Activated effector memory CD4-positive, alpha-beta T cell treated with anti-CD3 and anti-CD28 coated beads, Interleukin-2, amount 50 U/mL, for 16 hours (primary cell): ENCODE results near the gene MSMP.

Experiments
- DNase-seq: peaks from one replicate; pipeline ENCODE4 v3.0.0-alpha.2; 2020

Gene MSMP

GRCh38 chr9:35717132-35717870 lies 36.8 kb downstream of the MSMP start:
- no peak for DNase-seq

GRCh38 chr9:35716230-35716629 lies 37.8 kb downstream of the MSMP start:
- DNase-seq: no peak

DNA sequence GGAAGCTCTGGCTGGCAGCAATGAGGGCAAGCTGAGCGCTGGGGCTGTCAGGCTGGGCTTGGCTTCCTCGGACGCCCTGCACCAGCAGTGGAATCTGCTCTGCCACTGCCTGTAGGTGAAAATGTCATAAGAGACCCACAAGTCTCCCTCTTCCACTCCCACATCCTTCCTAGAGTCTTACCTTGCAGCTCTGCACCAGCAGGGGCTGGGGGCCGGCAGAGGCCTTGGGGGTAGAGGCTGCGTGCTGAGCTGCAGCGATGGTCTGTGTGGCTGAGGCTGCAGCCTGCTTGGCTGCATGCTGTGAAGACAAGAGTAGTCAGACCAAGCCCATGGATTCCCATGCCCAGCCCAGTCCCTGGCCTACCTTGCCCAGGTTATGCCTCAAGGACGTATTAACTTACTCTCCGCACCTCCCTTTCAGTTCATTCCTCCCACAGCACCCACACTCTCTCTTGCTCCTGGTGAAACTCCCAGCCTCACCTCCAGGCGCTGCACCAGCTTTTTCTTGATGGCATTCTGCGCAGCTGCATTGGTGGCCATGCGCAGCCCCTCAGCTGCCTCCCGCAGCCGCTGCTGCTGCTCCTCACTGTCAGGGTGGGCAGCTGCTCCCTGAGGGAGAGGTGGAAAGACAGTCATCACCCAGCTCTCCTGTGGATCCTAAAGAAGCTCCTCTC lies 39.4 kb downstream of the MSMP start:
- DNase-seq: no peak

DNA sequence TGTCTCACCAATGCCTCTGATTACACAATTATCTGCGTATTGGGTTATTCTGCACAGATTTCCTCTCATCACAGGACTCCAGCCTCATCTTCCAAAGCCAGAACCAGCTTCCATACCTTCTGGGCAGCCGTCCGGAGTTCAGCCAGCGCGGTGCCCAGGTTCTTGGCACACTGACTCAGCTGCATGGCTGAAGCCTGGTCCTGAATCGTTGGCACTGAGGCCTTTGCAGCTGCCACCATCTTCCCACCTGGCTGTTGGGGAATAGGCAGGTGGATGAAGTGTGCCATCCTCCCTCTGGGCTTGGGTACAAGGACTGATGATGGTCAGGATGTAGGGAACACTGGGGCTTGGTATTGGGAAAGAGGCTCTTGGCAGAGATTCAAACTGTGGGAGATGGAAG lies 40.0 kb downstream of the MSMP start:
- no peak for DNase-seq

GRCh38 chr9:35713578-35713977 lies 40.5 kb downstream of the MSMP start:
- no peak for DNase-seq

GRCh38 chr9:35712762-35713400 lies 41.2 kb downstream of the MSMP start:
- DNase-seq: no peak

GRCh38 chr9:35711501-35712428 lies 42.3 kb downstream of the MSMP start:
- DNase-seq: no peak

GRCh38 chr9:35710818-35711500 lies 43.1 kb downstream of the MSMP start:
- no peak for DNase-seq

DNA sequence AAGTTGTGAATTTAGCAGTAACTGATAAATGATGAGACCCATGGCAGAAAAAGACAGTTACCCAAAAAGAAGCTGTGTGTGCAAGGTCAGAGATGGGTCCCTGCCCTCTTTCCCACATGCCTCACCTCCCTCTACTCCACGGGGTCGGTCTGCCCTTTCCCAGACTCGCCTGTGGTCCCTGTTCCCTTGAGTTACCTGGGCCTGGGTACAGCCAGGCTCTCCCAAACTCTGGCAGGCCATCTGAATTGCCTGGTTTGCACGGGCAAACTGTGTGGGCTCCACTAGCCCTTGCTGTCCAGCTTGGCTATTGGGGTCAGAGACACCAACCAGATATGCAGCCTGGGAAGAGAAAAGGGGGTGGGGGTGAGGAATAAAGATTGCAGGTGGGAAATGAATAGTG lies 45.9 kb downstream of the MSMP start:
- no peak for DNase-seq

DNA sequence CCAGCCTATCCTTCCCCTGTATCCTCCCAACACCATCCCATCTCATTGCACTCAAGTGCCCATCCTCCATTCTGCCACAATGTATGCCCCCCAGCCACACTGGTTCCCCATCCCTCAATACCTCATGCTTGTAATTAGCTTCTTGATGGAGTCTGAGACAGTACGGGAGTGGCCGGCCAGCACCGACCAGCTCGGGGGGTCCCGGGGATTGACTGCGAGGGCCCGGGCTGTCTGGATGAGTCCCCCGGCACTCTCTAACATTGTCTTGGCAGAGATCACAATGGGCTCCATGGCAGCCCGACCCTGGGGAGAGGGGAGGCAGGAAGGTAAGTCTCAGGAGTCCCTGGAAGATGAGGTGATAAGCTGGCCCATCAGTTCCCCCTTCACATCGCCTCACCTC lies 47.1 kb downstream of the MSMP start:
- DNase-seq: no peak

DNA sequence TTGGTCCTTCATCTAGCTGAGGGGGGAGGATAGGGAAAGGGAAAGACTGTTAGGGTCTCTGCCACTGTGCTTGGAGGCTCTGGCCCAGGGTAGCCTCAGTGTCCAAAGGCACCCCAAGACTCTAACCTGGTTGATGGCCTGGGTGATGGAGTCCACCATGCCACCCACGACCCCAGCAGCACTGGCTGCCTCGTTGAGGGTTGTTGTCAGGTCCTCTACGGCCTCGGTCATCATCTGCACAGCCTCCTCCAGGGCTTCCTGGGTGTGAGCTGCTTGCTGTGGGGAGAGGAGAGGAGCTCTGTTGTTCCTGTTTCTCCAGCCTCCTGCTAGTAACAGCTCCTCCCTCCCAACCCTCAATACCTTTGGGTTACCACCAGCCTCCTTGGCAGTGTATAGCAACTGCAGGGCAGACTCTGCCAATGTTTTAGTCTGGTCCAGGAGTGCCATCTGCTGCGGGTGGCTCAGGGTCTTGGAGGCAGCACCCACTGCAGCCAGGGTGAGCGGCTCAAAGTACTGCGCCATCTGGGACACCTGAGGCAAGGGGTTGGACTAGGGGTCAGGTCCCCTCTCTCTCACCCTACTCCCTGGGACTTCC lies 48.1 kb downstream of the MSMP start:
- DNase-seq: no peak

GRCh38 chr9:35705372-35705771 lies 48.7 kb downstream of the MSMP start:
- no peak for DNase-seq

DNA sequence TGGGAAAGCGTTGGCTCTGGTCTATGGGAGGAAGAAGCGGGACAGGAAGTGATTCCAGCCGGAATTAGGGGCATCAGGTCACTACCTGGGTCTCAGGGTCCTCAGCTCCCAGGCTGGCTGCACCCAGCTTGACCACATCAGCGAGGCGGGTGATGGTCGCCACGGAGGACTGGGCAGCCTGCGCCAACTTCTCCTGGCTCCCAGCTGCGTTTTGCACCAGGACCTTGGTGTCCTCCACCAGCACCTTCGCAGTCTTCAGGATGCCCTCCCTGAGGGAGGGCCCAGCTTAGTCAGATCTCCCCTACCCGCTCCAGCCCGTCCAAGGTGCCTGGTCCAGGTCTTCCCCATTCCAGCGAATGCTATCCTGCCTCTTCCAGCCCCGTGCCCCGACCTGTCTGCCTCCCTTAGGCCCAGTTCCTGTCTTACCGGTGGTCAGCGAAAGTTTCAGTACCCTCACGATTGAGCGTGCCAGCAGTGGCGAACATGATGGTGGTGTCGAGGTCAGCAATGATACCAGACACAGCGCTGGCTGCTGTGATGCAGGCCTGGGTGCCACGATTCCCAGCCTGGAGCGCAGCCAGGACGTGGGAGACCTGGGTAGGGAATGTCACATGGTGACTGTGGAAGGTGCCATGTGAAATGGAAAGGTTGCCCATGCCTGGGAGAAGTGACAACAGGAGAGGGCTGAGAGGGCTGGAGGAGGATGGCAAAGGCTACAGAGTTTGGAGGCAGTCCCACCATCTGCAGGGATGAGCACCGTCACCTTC lies 50.0 kb downstream of the MSMP start:
- DNase-seq: no peak
